M059J (cell line): Measurements from ENCODE around the gene LCE1F. TPM values are rescaled to one million over a fixed set of nuclear protein-coding genes. Genes with fewer than 3 reads are reported as not detected.
A peak's percentile ranks its signal among the peaks of the same experiment; 100 is the strongest.

Experiments used
- DNase-seq: peaks from one replicate; pipeline ENCODE4 v3.0.0-alpha.2; 2012; ENCODE audit warnings: low read depth
- total RNA-seq: library from RNA; depleted of rRNA; stranded (reverse); fragments of >200 nt; shearing (Covaris generic); gene quantifications from 2 replicates; pipeline ENCODE4 v1.2.3, GENCODE V29; 2014; rRNA removed

The LCE1F gene
- total RNA-seq, 1 experiment from 2014 or later: not detected

DNA sequence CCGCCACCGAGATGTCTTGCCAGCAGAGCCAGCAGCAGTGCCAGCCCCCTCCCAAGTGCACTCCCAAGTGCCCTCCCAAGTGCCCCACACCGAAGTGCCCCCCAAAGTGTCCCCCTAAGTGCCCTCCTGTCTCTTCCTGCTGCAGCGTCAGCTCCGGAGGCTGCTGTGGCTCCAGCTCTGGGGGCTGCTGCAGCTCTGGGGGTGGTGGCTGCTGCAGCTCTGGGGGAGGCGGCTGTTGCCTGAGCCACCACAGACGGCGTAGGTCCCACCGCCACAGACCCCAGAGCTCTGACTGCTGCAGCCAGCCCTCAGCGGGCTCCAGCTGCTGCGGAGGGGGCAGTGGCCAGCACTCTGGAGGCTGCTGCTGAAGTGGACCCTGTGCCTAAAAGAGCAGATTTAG, 1.4 kb downstream of the LCE1F start:
- no peak for DNase-seq

DNA sequence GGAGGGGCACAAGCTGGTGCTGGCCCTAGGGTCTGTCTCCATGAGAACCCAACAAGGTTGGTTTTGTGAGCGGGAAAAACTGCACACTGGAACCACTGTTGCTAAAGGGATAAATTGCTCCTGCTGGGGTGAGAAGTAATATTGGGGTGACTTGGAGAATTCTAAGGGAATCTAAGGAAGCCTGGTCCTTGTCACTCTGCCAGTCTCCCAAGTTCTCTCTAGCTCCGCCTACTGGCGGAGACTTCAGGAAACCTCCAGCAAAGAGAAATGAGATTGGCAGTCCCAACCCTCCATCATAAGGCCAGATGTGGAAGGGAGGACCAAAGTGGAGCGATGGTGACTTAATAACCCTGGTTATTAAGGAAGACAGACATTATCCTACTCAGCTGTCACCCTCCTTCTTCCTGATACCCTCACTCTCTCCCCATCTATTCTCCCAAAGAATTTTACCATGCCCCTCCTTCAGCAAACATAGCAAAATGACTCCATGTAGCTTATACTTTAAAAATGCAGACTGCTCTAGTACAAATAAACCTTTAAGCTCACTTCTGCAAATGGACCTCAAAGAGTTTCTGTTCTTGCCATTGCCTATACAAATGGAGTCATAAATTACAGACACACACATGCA, 2.7 kb downstream of the LCE1F start:
- DNase-seq: peak; percentile 27

DNA sequence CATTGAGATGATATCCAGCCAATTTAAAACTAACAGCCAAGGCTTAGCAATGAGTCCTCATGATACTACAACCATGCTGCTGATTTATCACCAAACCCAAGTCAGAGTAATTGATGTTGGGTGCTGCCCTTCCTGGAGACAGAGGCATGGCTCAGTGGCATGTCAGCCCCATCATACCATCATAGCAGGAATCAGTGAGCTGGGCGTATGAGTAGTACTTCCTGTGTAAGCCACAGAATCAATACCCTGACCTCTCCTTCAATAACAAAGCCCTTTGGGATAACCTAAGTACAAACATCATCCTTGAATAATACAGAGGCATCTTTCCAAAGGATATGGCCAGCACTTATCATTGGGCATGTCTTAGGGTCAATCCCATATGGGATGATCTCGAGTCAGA, 8.2 kb downstream of the LCE1F start:
- DNase-seq: no peak

DNA sequence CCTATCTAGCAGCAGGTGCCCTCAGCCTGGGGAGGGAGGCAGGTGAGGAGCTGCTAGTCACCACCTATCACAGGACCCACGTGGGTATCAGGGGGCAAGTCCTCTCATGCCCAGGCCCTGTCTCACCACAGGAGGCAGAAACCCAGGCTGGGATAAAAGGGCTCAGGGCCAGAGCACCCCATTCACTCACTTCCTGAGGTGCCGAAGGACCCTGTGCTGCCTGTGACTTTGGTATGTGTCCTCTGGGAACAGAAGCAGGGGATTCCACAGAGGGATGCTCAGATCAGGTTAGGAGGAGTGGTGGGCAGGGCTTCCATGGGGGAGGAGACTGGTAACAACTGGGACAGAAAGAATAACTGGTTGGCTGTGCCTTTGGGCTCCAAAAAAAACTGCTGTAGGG, 11.1 kb downstream of the LCE1F start, which contains the start of gene LCE1E:
TSS of gene LCE1E (plus strand) at position 181 of the 400 bp plus-strand sequence. CDS start 1,043 bp downstream, outside the sequence.
- no peak for DNase-seq

DNA sequence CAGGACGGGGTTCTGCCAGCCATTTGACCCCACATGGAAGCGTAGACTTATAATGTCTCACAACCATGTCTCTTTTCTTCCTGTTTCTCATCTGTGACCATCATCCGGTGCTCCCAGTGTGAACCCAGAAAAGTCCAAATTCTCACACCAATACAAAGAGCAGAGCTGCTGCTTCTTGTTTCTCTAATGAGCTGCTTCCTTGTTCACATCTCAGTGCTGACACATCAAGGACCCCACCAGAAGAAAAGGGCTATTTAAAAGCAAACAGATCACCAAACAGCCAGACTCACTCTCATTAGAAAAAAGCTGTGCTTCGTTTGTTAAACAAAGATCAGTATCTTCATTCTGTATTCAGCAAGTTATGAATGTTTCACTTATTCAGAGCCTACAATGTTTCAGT, 20.7 kb downstream of the LCE1F start:
- no peak for DNase-seq

DNA sequence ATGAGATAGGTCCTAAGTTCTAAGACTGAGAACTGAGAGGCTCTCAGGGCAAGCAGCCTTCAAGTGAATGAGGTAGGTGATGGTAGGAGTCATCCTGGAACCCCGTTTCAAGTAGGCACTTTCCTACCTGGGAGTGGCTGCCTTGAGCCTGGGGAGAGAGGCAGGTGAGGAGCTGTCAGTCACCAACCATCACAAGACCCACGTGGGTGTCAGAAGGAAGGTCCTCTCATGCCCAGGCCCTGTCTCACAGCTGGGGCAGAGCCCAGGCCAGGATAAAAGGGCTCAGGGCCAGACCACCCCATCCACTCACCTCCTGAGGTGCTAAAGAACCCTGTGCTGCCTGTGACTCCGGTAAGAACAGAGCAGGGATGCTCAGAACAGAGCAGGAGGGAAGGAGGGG, 21.5 kb downstream of the LCE1F start, which contains the start of gene LCE1D:
TSS of gene LCE1D (plus strand) at position 301 of the 400 bp plus-strand sequence. CDS start 1,074 bp downstream, outside the sequence.
- DNase-seq: no peak

DNA sequence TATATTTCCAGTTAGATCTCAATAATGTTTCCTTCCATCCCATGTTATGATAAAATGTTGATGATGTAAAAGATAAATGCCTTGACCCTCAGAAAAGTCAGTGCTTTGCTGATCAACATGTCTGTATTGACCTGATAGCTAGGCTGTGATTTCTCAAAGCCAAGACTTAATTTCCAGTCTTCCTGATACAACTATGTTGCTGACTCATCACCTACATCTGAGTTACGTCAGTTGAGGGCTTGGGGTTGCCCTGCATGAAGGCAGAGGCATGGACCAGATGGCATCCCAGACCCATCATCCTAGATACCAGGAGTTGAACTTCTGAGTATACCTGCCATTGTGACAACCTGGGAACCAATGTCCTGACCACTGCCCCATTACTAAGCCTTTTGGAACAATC, 26.4 kb downstream of the LCE1F start:
- no peak for DNase-seq

DNA sequence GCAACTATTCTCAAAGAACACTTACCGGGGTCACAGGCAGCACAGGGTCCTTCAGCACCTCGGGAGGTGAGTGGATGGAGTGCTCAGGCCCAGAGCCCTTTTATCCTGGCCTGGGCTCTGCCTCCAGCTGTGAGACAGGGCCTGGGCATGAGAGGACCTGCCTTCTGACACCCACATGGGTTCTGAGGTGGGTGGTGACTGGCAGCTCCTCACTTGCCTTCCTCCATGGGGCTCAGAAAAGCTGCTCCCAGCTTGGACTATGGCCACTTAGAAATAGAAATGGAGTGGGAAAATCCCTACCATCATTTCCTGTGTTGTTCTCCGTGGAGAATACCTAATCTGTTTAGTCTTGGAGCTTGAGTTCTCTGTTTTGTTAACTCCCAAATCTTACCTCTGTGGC, 31.6 kb downstream of the LCE1F start, which contains the start of gene LCE1C:
TSS of gene LCE1C (minus strand) at position 76 of the 400 bp plus-strand sequence. CDS start 1,173 bp downstream, outside the sequence.
- no peak for DNase-seq

DNA sequence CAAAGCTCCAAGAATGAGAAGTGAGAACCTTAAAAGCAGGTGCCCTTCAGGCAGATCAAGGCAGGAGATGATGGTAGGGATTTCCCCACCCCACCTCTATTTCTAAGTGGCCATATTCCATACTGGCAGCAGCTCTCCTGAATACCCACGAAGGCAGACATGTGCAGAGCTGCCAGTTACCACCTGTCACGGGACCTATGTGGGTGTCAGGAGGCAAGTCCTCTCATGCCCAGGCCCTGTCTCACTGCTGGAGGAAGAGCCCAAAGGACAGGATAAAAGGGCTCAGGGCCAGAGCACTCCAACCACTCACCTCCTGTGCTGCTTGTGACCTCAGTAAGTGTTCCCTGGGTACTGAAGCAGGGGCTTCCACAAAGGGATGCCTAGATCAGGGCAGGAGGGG, 36.1 kb downstream of the LCE1F start:
- DNase-seq: no peak

DNA sequence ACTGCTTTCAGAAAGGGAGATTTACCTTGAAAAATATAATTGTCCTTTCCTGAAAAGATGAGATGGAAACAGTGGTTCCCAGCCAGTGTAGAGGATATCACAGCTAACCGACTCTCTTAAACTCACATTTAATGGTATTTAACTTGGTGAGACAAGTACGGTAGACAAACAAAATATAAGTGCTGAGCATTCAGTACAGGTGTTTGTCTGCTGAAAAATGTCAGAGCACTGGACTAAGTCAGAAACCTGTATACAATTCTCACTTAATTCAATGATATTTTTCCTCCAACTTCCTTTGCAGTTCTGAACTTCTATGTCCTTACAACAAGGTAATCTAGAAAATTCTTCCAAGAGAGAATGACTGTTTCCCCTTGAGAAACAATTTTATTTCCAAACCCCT, 36.7 kb downstream of the LCE1F start, which contains the start of gene LCE1B:
TSS of gene LCE1B (plus strand) at position 301 of the 400 bp plus-strand sequence. CDS start 476 bp downstream, outside the sequence.
- no peak for DNase-seq

DNA sequence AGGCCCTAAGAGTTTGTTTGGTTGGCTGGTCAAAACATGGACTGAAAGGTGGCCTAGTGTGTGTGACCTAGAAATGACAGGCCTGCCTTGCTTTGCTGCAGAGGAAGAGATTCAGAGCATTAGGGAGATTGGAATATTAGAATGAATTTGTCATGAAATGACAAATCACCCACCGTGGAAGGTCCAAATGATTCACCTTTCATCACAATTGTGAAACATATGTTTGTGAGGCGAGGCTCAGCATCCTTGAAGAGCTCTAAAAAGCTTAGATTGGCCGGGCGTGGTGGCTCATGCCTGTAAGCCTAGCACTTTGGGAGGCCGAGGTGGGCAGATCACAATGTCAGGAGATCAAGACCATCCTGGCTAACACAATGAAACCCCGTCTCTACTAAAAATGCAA, 42.4 kb downstream of the LCE1F start:
- no peak for DNase-seq

DNA sequence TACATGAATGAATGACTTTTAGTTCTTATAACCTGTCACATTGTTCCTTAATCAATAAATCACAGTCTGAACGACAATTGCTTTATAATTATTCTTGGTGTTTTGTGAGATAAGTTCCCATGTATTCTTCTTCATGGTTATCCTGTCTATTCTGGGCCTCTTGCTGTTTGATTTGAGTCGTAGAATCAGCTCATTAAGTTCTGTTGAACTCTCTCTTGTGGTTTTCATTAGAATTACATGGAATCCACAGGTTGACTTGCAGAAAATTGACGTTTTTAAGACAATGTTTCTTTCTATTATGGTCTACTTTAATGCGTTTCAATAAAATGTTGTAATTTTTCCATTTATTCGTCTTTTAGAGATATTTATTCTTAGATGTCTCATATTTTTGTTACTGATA, 48.4 kb downstream of the LCE1F start:
- DNase-seq: no peak

DNA sequence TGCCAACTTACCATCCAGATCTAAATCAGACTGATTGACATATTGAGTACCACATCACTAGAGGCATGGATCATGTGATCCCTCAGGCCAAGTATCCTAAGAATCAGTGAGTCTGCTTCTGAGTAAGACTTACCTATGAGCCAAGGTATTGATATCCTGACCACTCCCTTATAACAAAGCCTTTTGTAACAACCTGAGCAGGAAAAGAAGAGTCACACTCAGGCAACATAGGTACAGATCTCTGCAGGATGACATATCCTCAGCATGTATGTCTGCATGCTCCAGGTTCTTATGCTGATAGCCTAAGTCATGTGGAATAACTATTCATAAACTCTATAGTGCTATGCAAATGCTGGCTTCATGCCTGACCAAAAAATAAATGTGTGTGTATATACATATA, 50.0 kb downstream of the LCE1F start:
- DNase-seq: no peak

Other genes starting within 250 kb of the LCE1F start
- not detected in 2 replicates for gene LCE3E, start 208.4 kb upstream of the LCE1F start, total RNA-seq
- gene LCE3D, start 194.6 kb upstream of the LCE1F start, total RNA-seq: not detected in 2 replicates
- gene LCE3C, start 174.9 kb upstream of the LCE1F start, total RNA-seq: not detected in 2 replicates
- not detected in 2 replicates for gene LCE3B, start 161.3 kb upstream of the LCE1F start, total RNA-seq
- not detected in 2 replicates for gene LCE3A, start 152.0 kb upstream of the LCE1F start, total RNA-seq
- not detected in 2 replicates for gene LCE2D, start 111.8 kb upstream of the LCE1F start, total RNA-seq
- gene LCE2C, start 99.9 kb upstream of the LCE1F start, total RNA-seq: not detected in 2 replicates
- not detected in 2 replicates for gene LCE2B, start 89.0 kb upstream of the LCE1F start, total RNA-seq
- gene LCE2A, start 76.8 kb upstream of the LCE1F start, total RNA-seq: not detected in 2 replicates
- not detected in 2 replicates for gene LCE4A, start 67.0 kb upstream of the LCE1F start, total RNA-seq
- not detected in 2 replicates for gene KPRP, start 17.1 kb upstream of the LCE1F start, total RNA-seq
- not detected in 2 replicates for gene LCE1E, start 11.1 kb downstream of the LCE1F start, total RNA-seq
- not detected in 2 replicates for gene LCE1D, start 21.6 kb downstream of the LCE1F start, total RNA-seq
- gene LCE1C, start 31.5 kb downstream of the LCE1F start, total RNA-seq: not detected in 2 replicates
- not detected in 2 replicates for gene LCE1B, start 36.8 kb downstream of the LCE1F start, total RNA-seq
- gene LCE1A, start 52.3 kb downstream of the LCE1F start, total RNA-seq: not detected in 2 replicates
- not detected in 2 replicates for gene LCE6A, start 67.7 kb downstream of the LCE1F start, total RNA-seq
- not detected in 2 replicates for gene LCE7A, start 84.9 kb downstream of the LCE1F start, total RNA-seq
- gene SMCP, start 103.2 kb downstream of the LCE1F start, total RNA-seq: not detected in 2 replicates
- not detected in 2 replicates for gene IVL, start 133.4 kb downstream of the LCE1F start, total RNA-seq
- not detected in 2 replicates for gene SPRR5, start 172.1 kb downstream of the LCE1F start, total RNA-seq
- gene SPRR4, start 195.5 kb downstream of the LCE1F start, total RNA-seq: not detected in 2 replicates
- not detected in 2 replicates for gene SPRR1A, start 208.9 kb downstream of the LCE1F start, total RNA-seq
- gene SPRR3, start 226.6 kb downstream of the LCE1F start, total RNA-seq: not detected in 2 replicates